ENCODE results near the gene AFAP1. TPM values are rescaled to one million over a fixed set of nuclear protein-coding genes. Genes with fewer than 3 reads are reported as not detected.

Gene AFAP1
- total RNA-seq, 1 experiment from 2014 or later, result 22.5 TPM

GRCh38 chr4:7868892-7869471 is 70.7 kb downstream of the AFAP1 start:
- Mint-ChIP-seq H3K36me3 (ENCODE audit: insufficient read depth, unreplicated experiment) (peaks cover 20% of the 10 kb centered on the region), H3K27me3 (ENCODE audit: insufficient read depth, unreplicated experiment) (no peaks in the 10 kb centered on the region), H3K9me3 (ENCODE audit: unreplicated experiment) (peaks cover 10% of the 10 kb centered on the region), H3K27ac (ENCODE audit: low read depth, unreplicated experiment) (peak overlapping the region; percentile 30), H3K4me1 (ENCODE audit: insufficient read depth, unreplicated experiment) (peaks cover 8% of the 10 kb centered on the region), H3K4me3 (ENCODE audit: unreplicated experiment) (no peak overlapping the region)
- POLR2A ChIA-PET, result no interaction called here
- DNase-seq (ENCODE audit: unreplicated experiment), result no peak
- BruUV-seq (replicated peaks), result no TSS peak
- CTCF ChIA-PET, result interaction anchor here (0.6 to 0.7 kb wide), 2 partner anchors 8 to 25 kb away, joined by 3 read pairs; no protein-coding TSS in a partner anchor
- intact Hi-C loops (cut with micrococcal nuclease), result no loop called here
- no peak for TF ChIP-seq CTCF (IDR thresholded peaks at IDR 0.05; ENCODE audit: unreplicated experiment)

GRCh38 chr4:7868436-7868775 is 71.3 kb downstream of the AFAP1 start:
- Mint-ChIP-seq H3K36me3 (ENCODE audit: insufficient read depth, unreplicated experiment) (peaks cover 16% of the 10 kb centered on the region), H3K9me3 (ENCODE audit: unreplicated experiment) (peaks cover 11% of the 10 kb centered on the region), H3K27me3 (ENCODE audit: insufficient read depth, unreplicated experiment) (no peaks in the 10 kb centered on the region), H3K4me3 (ENCODE audit: unreplicated experiment) (no peak overlapping the region), H3K4me1 (ENCODE audit: insufficient read depth, unreplicated experiment) (peaks cover 8% of the 10 kb centered on the region), H3K27ac (ENCODE audit: low read depth, unreplicated experiment) (no peak overlapping the region)
- TF ChIP-seq CTCF (IDR thresholded peaks at IDR 0.05; ENCODE audit: unreplicated experiment), result no peak
- intact Hi-C loops (cut with micrococcal nuclease), result no loop called here
- no TSS peak for BruUV-seq (replicated peaks)
- DNase-seq (ENCODE audit: unreplicated experiment), result no peak
- CTCF ChIA-PET, result interaction anchor here (0.6 kb wide), 1 partner anchor 9 kb away, joined by 3 read pairs; no protein-coding TSS in a partner anchor
- POLR2A ChIA-PET, result no interaction called here

GRCh38 chr4:7867701-7868435 is 71.8 kb downstream of the AFAP1 start:
- POLR2A ChIA-PET, result no interaction called here
- Mint-ChIP-seq H3K4me1 (ENCODE audit: insufficient read depth, unreplicated experiment) (peaks cover 8% of the 10 kb centered on the region), H3K27ac (ENCODE audit: low read depth, unreplicated experiment) (peak overlapping the region; percentile 49), H3K27me3 (ENCODE audit: insufficient read depth, unreplicated experiment) (no peaks in the 10 kb centered on the region), H3K4me3 (ENCODE audit: unreplicated experiment) (no peak overlapping the region), H3K9me3 (ENCODE audit: unreplicated experiment) (peaks cover 11% of the 10 kb centered on the region), H3K36me3 (ENCODE audit: insufficient read depth, unreplicated experiment) (peaks cover 15% of the 10 kb centered on the region)
- BruUV-seq (replicated peaks), result no TSS peak
- DNase-seq (ENCODE audit: unreplicated experiment), result peak; percentile 29
- TF ChIP-seq CTCF (IDR thresholded peaks at IDR 0.05; ENCODE audit: unreplicated experiment), result no peak
- intact Hi-C loops (cut with micrococcal nuclease), result no loop called here
- CTCF ChIA-PET, result no interaction called here

GRCh38 chr4:7867191-7867590 is 72.5 kb downstream of the AFAP1 start:
- Mint-ChIP-seq H3K4me3 (ENCODE audit: unreplicated experiment) (no peak overlapping the region), H3K9me3 (ENCODE audit: unreplicated experiment) (peaks cover 11% of the 10 kb centered on the region), H3K4me1 (ENCODE audit: insufficient read depth, unreplicated experiment) (peaks cover 8% of the 10 kb centered on the region), H3K27ac (ENCODE audit: low read depth, unreplicated experiment) (peak overlapping the region; percentile 49), H3K36me3 (ENCODE audit: insufficient read depth, unreplicated experiment) (peaks cover 15% of the 10 kb centered on the region), H3K27me3 (ENCODE audit: insufficient read depth, unreplicated experiment) (no peaks in the 10 kb centered on the region)
- no TSS peak for BruUV-seq (replicated peaks)
- intact Hi-C loops (cut with micrococcal nuclease), result no loop called here
- POLR2A ChIA-PET, result interaction anchor here (0.7 kb wide), 1 partner anchor 12 kb away, joined by 3 read pairs; no protein-coding TSS in a partner anchor
- no peak for TF ChIP-seq CTCF (IDR thresholded peaks at IDR 0.05; ENCODE audit: unreplicated experiment)
- CTCF ChIA-PET, result no interaction called here
- no peak for DNase-seq (ENCODE audit: unreplicated experiment)

Measured in MCF 10A (cell line).